HG03565 (cell line): Measurements from ENCODE around the gene HYAL3.

Experiments used
- ATAC-seq: cut with Tn5 transposase; IDR thresholded peaks from one replicate; pipeline ENCODE4 v1.9.1; 2021; ENCODE audit warnings: mild to moderate bottlenecking, moderate library complexity; ENCODE audit not compliant: unreplicated experiment

The HYAL3 gene

GRCh38 chr3:50330330-50330729 is 31.1 kb upstream of the HYAL3 start:
- ATAC-seq, result no peak

GRCh38 chr3:50327943-50328691 is 28.9 kb upstream of the HYAL3 start, which contains the start of gene TUSC2:
Gene TUSC2, minus strand, starts transcription at chr3:50328223. Its CDS starts 124 bp downstream, at chr3:50328099.
- ATAC-seq, result peak; percentile 79

GRCh38 chr3:50327129-50327528 is 27.9 kb upstream of the HYAL3 start:
- ATAC-seq, result no peak

- ATAC-seq, result no peak
Observed at GRCh38 chr3:50326182-50326541, 27.0 kb upstream of the HYAL3 start.

- no peak for ATAC-seq
Observed at GRCh38 chr3:50325497-50326181, 26.4 kb upstream of the HYAL3 start.

GRCh38 chr3:50325113-50325480 is 25.9 kb upstream of the HYAL3 start:
- ATAC-seq, result no peak

- ATAC-seq, result no peak
Observed at GRCh38 chr3:50324351-50325112, 25.3 kb upstream of the HYAL3 start.

GRCh38 chr3:50323614-50324199 is 24.5 kb upstream of the HYAL3 start:
- ATAC-seq, result no peak

- no peak for ATAC-seq
Observed at GRCh38 chr3:50323092-50323600, 23.9 kb upstream of the HYAL3 start.

GRCh38 chr3:50322386-50323091 is 23.3 kb upstream of the HYAL3 start, which contains the start of gene HYAL2:
Gene HYAL2, minus strand, starts transcription at chr3:50322745. Its CDS starts 2,256 bp downstream, at chr3:50320489.
- no peak for ATAC-seq

- no peak for ATAC-seq
Observed at GRCh38 chr3:50322115-50322385, 22.8 kb upstream of the HYAL3 start.

GRCh38 chr3:50321336-50322114 is 22.3 kb upstream of the HYAL3 start:
- ATAC-seq, result peak; percentile 42

- ATAC-seq, result peak; percentile 21
Observed at GRCh38 chr3:50320853-50321335, 21.7 kb upstream of the HYAL3 start.

- no peak for ATAC-seq
Observed at GRCh38 chr3:50319894-50320625, 20.9 kb upstream of the HYAL3 start.

- ATAC-seq, result no peak
Observed at GRCh38 chr3:50319181-50319893, 20.1 kb upstream of the HYAL3 start.

GRCh38 chr3:50318615-50319014 is 19.4 kb upstream of the HYAL3 start:
- ATAC-seq, result no peak

GRCh38 chr3:50318163-50318562 is 19.0 kb upstream of the HYAL3 start:
- ATAC-seq, result no peak

GRCh38 chr3:50317300-50317699 is 18.1 kb upstream of the HYAL3 start:
- no peak for ATAC-seq
